ENCODE measurements around the gene SPSB1. TPM values are rescaled to one million over a fixed set of nuclear protein-coding genes. Genes with fewer than 3 reads are reported as not detected.
"Not testable (repeated sequence)": the region's sequence is repeated elsewhere in the genome, so short reads cannot be mapped to it uniquely, and the experiment has no call there.

The SPSB1 gene
- total RNA-seq, 4 donors from 2014 or later: 33.5 to 111 (median 76.3) TPM

GRCh38 chr1:9294405-9294773 is 1.7 kb downstream of the SPSB1 start:
- DNase-seq (ENCODE audit: low spot score) (no peak), ATAC-seq (ENCODE audit: low FRiP score) (no peak)
- TF ChIP-seq, protein P1, sequence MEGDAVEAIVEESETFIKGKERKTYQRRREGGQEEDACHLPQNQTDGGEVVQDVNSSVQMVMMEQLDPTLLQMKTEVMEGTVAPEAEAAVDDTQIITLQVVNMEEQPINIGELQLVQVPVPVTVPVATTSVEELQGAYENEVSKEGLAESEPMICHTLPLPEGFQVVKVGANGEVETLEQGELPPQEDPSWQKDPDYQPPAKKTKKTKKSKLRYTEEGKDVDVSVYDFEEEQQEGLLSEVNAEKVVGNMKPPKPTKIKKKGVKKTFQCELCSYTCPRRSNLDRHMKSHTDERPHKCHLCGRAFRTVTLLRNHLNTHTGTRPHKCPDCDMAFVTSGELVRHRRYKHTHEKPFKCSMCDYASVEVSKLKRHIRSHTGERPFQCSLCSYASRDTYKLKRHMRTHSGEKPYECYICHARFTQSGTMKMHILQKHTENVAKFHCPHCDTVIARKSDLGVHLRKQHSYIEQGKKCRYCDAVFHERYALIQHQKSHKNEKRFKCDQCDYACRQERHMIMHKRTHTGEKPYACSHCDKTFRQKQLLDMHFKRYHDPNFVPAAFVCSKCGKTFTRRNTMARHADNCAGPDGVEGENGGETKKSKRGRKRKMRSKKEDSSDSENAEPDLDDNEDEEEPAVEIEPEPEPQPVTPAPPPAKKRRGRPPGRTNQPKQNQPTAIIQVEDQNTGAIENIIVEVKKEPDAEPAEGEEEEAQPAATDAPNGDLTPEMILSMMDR (IDR thresholded peaks at IDR 0.05): no peak

- no peak for ATAC-seq (ENCODE audit: low FRiP score)
- TF ChIP-seq, protein P1 (IDR thresholded peaks at IDR 0.05): no peak
- DNase-seq (ENCODE audit: low spot score): no peak
These were observed 2.4 kb downstream of the SPSB1 start for GRCh38 chr1:9294910-9295636.

- TF ChIP-seq, protein P1 (IDR thresholded peaks at IDR 0.05): no peak
- DNase-seq (ENCODE audit: low spot score) (no peak), ATAC-seq (ENCODE audit: low FRiP score) (no peak)
These were observed 3.2 kb downstream of the SPSB1 start for GRCh38 chr1:9295884-9296283.

- TF ChIP-seq, protein P1 (IDR thresholded peaks at IDR 0.05): no peak
- ATAC-seq (ENCODE audit: low FRiP score) (no peak), DNase-seq (ENCODE audit: low spot score) (no peak)
These were observed 4.2 kb downstream of the SPSB1 start for GRCh38 chr1:9296850-9297249.

DNA sequence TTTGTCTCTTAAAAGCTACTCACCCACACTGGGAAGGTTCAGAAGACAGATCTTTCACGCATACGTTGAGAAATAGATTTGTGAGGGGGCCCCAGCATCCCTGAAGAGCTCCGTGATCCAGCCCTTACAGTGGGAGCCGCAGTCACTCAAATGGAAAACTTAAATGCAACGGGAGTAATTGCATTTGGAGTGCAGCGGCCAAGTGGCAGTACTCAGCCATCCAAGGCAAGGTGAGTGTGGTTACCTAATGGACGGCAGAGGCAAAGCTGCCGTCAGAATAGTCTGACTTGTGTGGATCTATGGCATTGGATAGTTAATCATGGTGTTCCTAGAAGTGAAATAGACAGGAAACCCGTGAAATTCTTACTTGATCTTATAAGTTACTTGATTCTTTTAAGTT is 5.1 kb downstream of the SPSB1 start:
- TF ChIP-seq, protein P1 (IDR thresholded peaks at IDR 0.05): no peak
- DNase-seq (ENCODE audit: low spot score) (no peak), ATAC-seq (ENCODE audit: low FRiP score) (no peak)

- no peak for DNase-seq (ENCODE audit: low spot score)
- ATAC-seq (ENCODE audit: low FRiP score): no peak
- TF ChIP-seq, protein P1 (IDR thresholded peaks at IDR 0.05): no peak
These were observed 5.6 kb downstream of the SPSB1 start for GRCh38 chr1:9298282-9298681.

DNA sequence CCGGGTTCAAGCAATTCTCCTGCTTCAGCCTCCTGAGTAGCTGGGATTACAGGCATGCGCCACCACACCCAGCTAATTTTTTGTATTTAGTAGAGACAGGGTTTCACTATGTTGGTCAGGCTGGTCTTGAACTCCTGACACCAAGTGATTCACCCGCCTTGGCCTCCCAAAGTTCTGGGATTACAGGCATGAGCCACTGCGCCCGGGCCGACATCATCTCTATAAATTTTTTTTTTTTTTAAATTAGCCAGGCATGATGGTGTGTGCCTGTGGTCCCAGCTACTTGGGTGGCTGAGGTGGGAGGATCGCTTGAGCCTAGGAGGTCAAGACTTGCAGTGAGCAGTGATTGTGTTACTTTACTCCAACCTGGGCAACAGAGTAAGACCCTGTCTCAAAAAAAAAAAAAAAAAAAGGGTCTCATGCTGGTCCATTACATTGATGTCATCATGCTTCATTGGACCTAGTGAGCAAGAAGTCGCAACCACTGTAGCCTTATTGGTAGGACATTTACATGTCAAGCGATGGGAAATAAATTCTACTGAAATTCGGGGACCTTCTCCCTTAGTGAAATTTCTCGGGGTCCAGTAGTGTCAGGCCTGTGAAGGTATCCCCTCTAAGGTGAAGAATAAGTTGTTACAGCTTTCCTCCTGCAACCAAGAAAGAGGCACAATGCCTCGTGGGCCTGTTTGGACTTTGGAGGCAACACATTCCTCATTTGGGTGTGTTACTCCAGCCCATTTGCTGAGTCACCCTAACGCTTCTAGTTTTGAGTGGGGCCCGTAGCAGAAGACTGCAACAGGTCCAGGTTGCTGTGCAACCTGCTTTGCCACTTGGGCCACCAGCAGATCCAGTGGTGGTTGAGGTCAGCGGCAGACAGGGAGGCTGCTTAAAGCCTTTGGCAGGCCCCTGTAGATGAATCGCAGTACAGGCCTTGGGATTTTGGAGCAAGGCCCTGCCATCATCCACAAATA is 7.2 kb downstream of the SPSB1 start:
- ATAC-seq (ENCODE audit: low FRiP score); DNase-seq (ENCODE audit: low spot score): not testable (repeated sequence)

Measured in omental fat pad (tissue), 4 donors.